H9 (cell line): ENCODE measurements around the gene VWA5A. TPM values are rescaled to one million over a fixed set of nuclear protein-coding genes. Genes with fewer than 3 reads are reported as not detected.

Experiments used
- DNase-seq: peaks from one replicate; pipeline ENCODE4 v3.0.0-alpha.2; 2017
- H2AFZ ChIP-seq: one replicate; pipeline ENCODE4 v1.6.1; 2013; ENCODE audit warnings: mild to moderate bottlenecking, low read length, control low read depth, moderate library complexity
- H2AK5ac ChIP-seq: 2 replicates; pipeline ENCODE4 v1.6.1; 2013; ENCODE audit warnings: low read length, control low read depth, mixed read lengths; ENCODE audit not compliant: insufficient read length
- H2BK120ac ChIP-seq: one replicate; pipeline ENCODE4 v1.6.1; 2013; ENCODE audit warnings: low read depth, mild to moderate bottlenecking, low read length, control low read depth, inconsistent platforms; ENCODE audit not compliant: poor library complexity, severe bottlenecking
- H2BK12ac ChIP-seq: 2 replicates; pipeline ENCODE4 v1.6.1; 2013; ENCODE audit warnings: low read length, control low read depth, mixed read lengths, low read depth; ENCODE audit not compliant: insufficient read length
- H2BK15ac ChIP-seq: 2 replicates; pipeline ENCODE4 v1.6.1; 2013; ENCODE audit warnings: low read depth, low read length, control low read depth
- H2BK20ac ChIP-seq: one replicate; pipeline ENCODE4 v1.6.1; 2013; ENCODE audit warnings: low read depth, mild to moderate bottlenecking, low read length, control low read depth, inconsistent platforms; ENCODE audit not compliant: poor library complexity, severe bottlenecking
- H2BK5ac ChIP-seq: 2 replicates; pipeline ENCODE4 v1.6.1; 2013; ENCODE audit warnings: low read length, control low read depth, mixed read lengths; ENCODE audit not compliant: insufficient read length
- H3K14ac ChIP-seq: 2 replicates; pipeline ENCODE4 v1.6.1; 2013; ENCODE audit warnings: low read length, control low read depth; ENCODE audit not compliant: insufficient read depth
- H3K18ac ChIP-seq: 2 replicates; pipeline ENCODE4 v1.6.1; 2013; ENCODE audit warnings: low read depth, mild to moderate bottlenecking, mixed read lengths, low read length, control low read depth; ENCODE audit not compliant: insufficient read length
- H3K23ac ChIP-seq: 2 replicates; pipeline ENCODE4 v1.6.1; 2013; ENCODE audit warnings: low read length, control low read depth, mixed read lengths, low read depth; ENCODE audit not compliant: insufficient read length
- H3K23me2 ChIP-seq: 2 replicates; pipeline ENCODE4 v1.6.1; 2013; ENCODE audit warnings: low read depth, mild to moderate bottlenecking, mixed read lengths, low read length, control low read depth; ENCODE audit not compliant: insufficient read length, poor library complexity, severe bottlenecking
- H3K27ac ChIP-seq: 2 replicates; pipeline ENCODE4 v1.5.1; 2013; ENCODE audit warnings: low read length, control low read depth, mixed read lengths, low read depth; ENCODE audit not compliant: insufficient read length
- H3K27me3 ChIP-seq: 2 replicates; pipeline ENCODE4 v1.6.1; 2013; ENCODE audit warnings: low read length, control low read depth, inconsistent platforms; ENCODE audit not compliant: insufficient read depth
- H3K4ac ChIP-seq: 2 replicates; pipeline ENCODE4 v1.6.1; 2013; ENCODE audit warnings: low read depth, mild to moderate bottlenecking, control low read depth, inconsistent platforms, low read length, moderate library complexity
- H3K4me1 ChIP-seq: 2 replicates; pipeline ENCODE4 v1.6.1; 2013; ENCODE audit warnings: low read length, control low read depth, inconsistent platforms; ENCODE audit not compliant: insufficient read depth
- H3K4me2 ChIP-seq: 2 replicates; pipeline ENCODE4 v1.6.1; 2013; ENCODE audit warnings: low read length, control low read depth, mixed read lengths; ENCODE audit not compliant: insufficient read length, insufficient read depth
- H3K56ac ChIP-seq: 2 replicates; pipeline ENCODE4 v1.6.1; 2013; ENCODE audit warnings: low read depth, mild to moderate bottlenecking, mixed read lengths, low read length, control low read depth; ENCODE audit not compliant: insufficient read length
- H3K79me1 ChIP-seq: 2 replicates; pipeline ENCODE4 v1.6.1; 2013; ENCODE audit warnings: low read depth, mild to moderate bottlenecking, moderate library complexity, low read length, control low read depth, inconsistent platforms; ENCODE audit not compliant: insufficient read depth, poor library complexity, severe bottlenecking
- H3K79me2 ChIP-seq: 2 replicates; pipeline ENCODE4 v1.6.1; 2013; ENCODE audit warnings: low read length, control low read depth, inconsistent platforms; ENCODE audit not compliant: insufficient read depth
- H3K9ac ChIP-seq: 2 replicates; pipeline ENCODE4 v1.6.1; 2013; ENCODE audit warnings: low read length, control low read depth, mixed read lengths; ENCODE audit not compliant: insufficient read length; ENCODE audit errors: extremely low read depth
- H3K9me3 ChIP-seq: one replicate; pipeline ENCODE4 v1.6.1; 2013; ENCODE audit warnings: low read depth, low read length, inconsistent platforms; ENCODE audit not compliant: control insufficient read depth
- H3T11ph ChIP-seq: one replicate; pipeline ENCODE4 v1.6.1; 2013; ENCODE audit warnings: mild to moderate bottlenecking, low read length, control low read depth, inconsistent platforms
- H4K20me1 ChIP-seq: one replicate; pipeline ENCODE4 v1.6.1; 2013; ENCODE audit not compliant: control insufficient read depth, insufficient read length, insufficient read depth
- H4K5ac ChIP-seq: 2 replicates; pipeline ENCODE4 v1.6.1; 2013; ENCODE audit warnings: low read depth, mild to moderate bottlenecking, mixed read lengths, low read length, control low read depth; ENCODE audit not compliant: insufficient read length
- H4K8ac ChIP-seq: replicated peaks from 2 replicates; pipeline ENCODE4 v1.6.1; 2013; ENCODE audit warnings: low read length, control low read depth, mixed read lengths, low read depth; ENCODE audit not compliant: insufficient read length
- H4K91ac ChIP-seq: 2 replicates; pipeline ENCODE4 v1.6.1; 2013; ENCODE audit warnings: low read depth, mild to moderate bottlenecking, moderate library complexity, mixed read lengths, low read length, control low read depth; ENCODE audit not compliant: insufficient read length
- H3K27ac Mint-ChIP-seq, 3 experiments: 2 replicates in 2 of 3; 3 replicates in 1 of 3; pipeline ENCODE4 v1.8.0; 2020 to 2021; ENCODE audit warnings: mixed read lengths in 3 of 3, mild to moderate bottlenecking in 1 of 3, moderate library complexity in 1 of 3
- H3K27me3 Mint-ChIP-seq: 2 replicates; pipeline ENCODE4 v1.8.0; 2021; ENCODE audit warnings: low read depth, mild to moderate bottlenecking, moderate library complexity, mixed read lengths
- H3K36me3 Mint-ChIP-seq, 3 experiments: 2 replicates in 2 of 3; 3 replicates in 1 of 3; pipeline ENCODE4 v1.8.0; 2020 to 2021; ENCODE audit warnings: low read depth in 3 of 3, mixed read lengths in 3 of 3; ENCODE audit not compliant: insufficient read depth in 1 of 3
- H3K4me1 Mint-ChIP-seq, 2 experiments: 2 replicates each; pipeline ENCODE4 v1.8.0; 2020; ENCODE audit warnings: mixed read lengths in 2 of 2
- H3K4me3 Mint-ChIP-seq, 2 experiments: 2 replicates in 1 of 2; 3 replicates in 1 of 2; pipeline ENCODE4 v1.8.0; 2020 to 2021; ENCODE audit warnings: mild to moderate bottlenecking in 2 of 2, mixed read lengths in 2 of 2, moderate library complexity in 1 of 2
- H3K9me3 Mint-ChIP-seq, 2 experiments: 2 replicates in 1 of 2; 3 replicates in 1 of 2; pipeline ENCODE4 v1.8.0; 2020; ENCODE audit warnings: mild to moderate bottlenecking in 2 of 2, mixed read lengths in 2 of 2, moderate library complexity in 1 of 2
- WGBS: extraction: QIAGEN DNeasy Blood & Tissue Kit; methylation state at CpG from one replicate; pipeline ENCODE4 v1.1.7; 2013; ENCODE audit warnings: missing lambda C conversion rate, low lambda C conversion rate, mixed read lengths; ENCODE audit not compliant: insufficient read length; ENCODE audit errors: extremely low coverage; 5-methylcytosine and 5-hydroxymethylcytosine counted together
- total RNA-seq: library from RNA; stranded (reverse); gene quantifications from 2 replicates; pipeline ENCODE4 v1.2.1, GENCODE V29; 2021
- TF ChIP-seq, protein P1 (sequence below): fragments of 200-600 bp; sonication (generic); conservative IDR thresholded peaks from 3 replicates; pipeline ENCODE4 v1.8.0; 2021; ENCODE audit warnings: antibody characterized with exemption, mild to moderate bottlenecking

Gene VWA5A
- total RNA-seq, 1 experiment from 2014 or later: 15.6 TPM

DNA sequence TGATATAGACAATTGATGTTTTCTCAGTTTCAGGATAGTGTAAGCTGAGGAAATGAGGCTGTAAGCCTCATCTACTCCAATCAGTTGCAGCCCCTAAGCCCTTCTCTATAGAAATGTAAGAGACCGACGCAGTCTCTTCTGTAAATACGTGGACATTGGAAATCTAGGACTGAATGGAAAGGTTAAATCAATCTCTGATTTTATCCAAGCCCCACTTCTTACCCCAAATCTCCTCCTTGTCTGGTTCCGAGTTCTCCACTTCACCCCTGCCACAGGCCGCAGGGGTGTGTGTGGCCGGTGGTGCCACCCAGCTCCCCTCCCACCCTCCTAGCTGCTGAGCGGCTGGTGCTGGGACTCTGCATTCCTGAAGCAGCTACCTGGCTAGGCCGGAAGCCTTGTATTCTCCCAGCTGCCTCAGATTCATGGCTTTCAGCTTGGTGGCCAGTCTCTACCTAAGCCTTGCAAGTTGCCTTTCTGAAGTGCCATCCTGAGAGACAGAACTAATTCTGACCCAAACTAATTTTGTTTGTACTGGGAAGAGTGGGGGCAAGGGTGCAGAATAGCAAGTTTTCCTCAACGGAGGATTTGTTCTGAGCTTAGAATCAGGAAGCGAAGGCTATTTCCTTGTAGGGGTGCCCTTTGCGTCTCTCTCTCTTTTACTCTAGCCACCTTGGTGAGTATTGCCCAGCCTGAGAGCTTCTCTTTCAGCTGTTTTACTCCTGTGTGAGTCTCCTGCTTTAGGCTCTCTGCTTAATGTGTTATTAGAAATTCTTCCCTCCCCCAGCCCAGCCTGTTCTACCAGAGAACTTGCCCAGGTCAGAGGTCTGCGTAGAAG is 749 bp downstream of the VWA5A start:
- peak overlapping the region; percentile 75 to 89 for H3K4me3 Mint-ChIP-seq
- Histone ChIP-seq H4K20me1 (no peaks in the 10 kb centered on the region), H4K5ac (no peak overlapping the region), H2BK5ac (no peak overlapping the region), H3K56ac (no peak overlapping the region), H3K27me3 (no peaks in the 10 kb centered on the region), H3K9ac (peak overlapping the region; percentile 7), H2AFZ (no peak overlapping the region), H2BK15ac (no peak overlapping the region), H3K23ac (no peak overlapping the region), H3K79me2 (no peaks in the 10 kb centered on the region), H3K23me2 (peaks cover 3% of the 10 kb centered on the region), H2BK120ac (no peak overlapping the region), H3K79me1 (no peaks in the 10 kb centered on the region), H3K18ac (no peak overlapping the region), H3K4me2 (peak overlapping the region; percentile 78), H3K27ac (no peak overlapping the region), H4K8ac (no peak overlapping the region), H3K4ac (no peak overlapping the region), H4K91ac (no peak overlapping the region), H2BK12ac (no peak overlapping the region), H3K14ac (no peak overlapping the region), H3K4me1 (no peaks in the 10 kb centered on the region), H3T11ph (no peak overlapping the region), H2AK5ac (no peak overlapping the region), H2BK20ac (no peak overlapping the region), H3K9me3 (no peaks in the 10 kb centered on the region)
- WGBS: no CpG with 5 or more reads among the region's 12 CpGs
- H3K27me3 Mint-ChIP-seq: no peaks in the 10 kb centered on the region
- peaks cover 13 to 18% of the 10 kb centered on the region in 2 experiments for H3K4me1 Mint-ChIP-seq
- no peaks in the 10 kb centered on the region for H3K9me3 Mint-ChIP-seq
- peak overlapping the region in 2 of 3 experiments; percentile 54; a peak in 3 of 7 replicates for H3K27ac Mint-ChIP-seq
- H3K36me3 Mint-ChIP-seq: peaks cover 14 to 35% (median 34%) of the 10 kb centered on the region in 3 experiments
- peak; percentile 73 for DNase-seq
- TF ChIP-seq, protein P1, sequence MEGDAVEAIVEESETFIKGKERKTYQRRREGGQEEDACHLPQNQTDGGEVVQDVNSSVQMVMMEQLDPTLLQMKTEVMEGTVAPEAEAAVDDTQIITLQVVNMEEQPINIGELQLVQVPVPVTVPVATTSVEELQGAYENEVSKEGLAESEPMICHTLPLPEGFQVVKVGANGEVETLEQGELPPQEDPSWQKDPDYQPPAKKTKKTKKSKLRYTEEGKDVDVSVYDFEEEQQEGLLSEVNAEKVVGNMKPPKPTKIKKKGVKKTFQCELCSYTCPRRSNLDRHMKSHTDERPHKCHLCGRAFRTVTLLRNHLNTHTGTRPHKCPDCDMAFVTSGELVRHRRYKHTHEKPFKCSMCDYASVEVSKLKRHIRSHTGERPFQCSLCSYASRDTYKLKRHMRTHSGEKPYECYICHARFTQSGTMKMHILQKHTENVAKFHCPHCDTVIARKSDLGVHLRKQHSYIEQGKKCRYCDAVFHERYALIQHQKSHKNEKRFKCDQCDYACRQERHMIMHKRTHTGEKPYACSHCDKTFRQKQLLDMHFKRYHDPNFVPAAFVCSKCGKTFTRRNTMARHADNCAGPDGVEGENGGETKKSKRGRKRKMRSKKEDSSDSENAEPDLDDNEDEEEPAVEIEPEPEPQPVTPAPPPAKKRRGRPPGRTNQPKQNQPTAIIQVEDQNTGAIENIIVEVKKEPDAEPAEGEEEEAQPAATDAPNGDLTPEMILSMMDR: no peak
